SK-N-SH (cell line): ENCODE measurements around the gene KCNE3. TPM values are rescaled to one million over a fixed set of nuclear protein-coding genes. Genes with fewer than 3 reads are reported as not detected.
A peak's percentile ranks its signal among the peaks of the same experiment; 100 is the strongest.

Experiments used
- CTCF ChIA-PET: fragments of 300-600, 350-600 bp; formaldehyde crosslinking; extraction: SDS; loops from one replicate; lab custom pipeline; 2021; lab: Yijun Ruan, JAX
- POLR2A ChIA-PET: fragments of 350-600 bp; sonication (Branson Sonifier 250); formaldehyde crosslinking; extraction: SDS; loops from one replicate; lab custom pipeline; 2020; ENCODE audit warnings: antibody characterized with exemption, inconsistent platforms; lab: Yijun Ruan, JAX
- DNase-seq: peaks from one replicate; pipeline ENCODE4 v3.0.0; 2012
- H2AFZ ChIP-seq: fragments of 200-600 bp; sonication (generic); 2 replicates; pipeline ENCODE4 v1.8.1; 2016; ENCODE audit warnings: antibody characterized with exemption, mild to moderate bottlenecking, low read depth
- H3F3A ChIP-seq: fragments of 200-600 bp; sonication (generic); replicated peaks from 2 replicates; pipeline ENCODE3; 2016; ENCODE audit warnings: antibody characterized with exemption, mild to moderate bottlenecking; ENCODE audit not compliant: insufficient read depth
- H3K27ac ChIP-seq, 2 experiments: fragments of 200-500 bp in 1 of 2; fragments of 200-600 bp in 1 of 2; sonication (Bioruptor generic) in 1 of 2; sonication (generic), shearing (Covaris generic) in 1 of 2; 2 replicates each; pipeline versions ENCODE4 v1.5.1 to v1.6.1; 2014 to 2016; ENCODE audit warnings: low read depth in 2 of 2, inconsistent platforms in 1 of 2, low read length in 1 of 2, mild to moderate bottlenecking in 1 of 2, mixed read lengths in 1 of 2
- H3K27me3 ChIP-seq: fragments of 200-600 bp; sonication (generic), shearing (Covaris generic); 2 replicates; pipeline ENCODE4 v1.6.1; 2016; ENCODE audit warnings: mixed run types; ENCODE audit not compliant: insufficient read depth
- H3K36me3 ChIP-seq, 2 experiments: fragments of 200-500 bp in 1 of 2; fragments of 200-600 bp in 1 of 2; sonication (Bioruptor generic) in 1 of 2; sonication (generic) in 1 of 2; replicated peaks in 1 of 2; 2 replicates each; pipeline versions ENCODE3 to v1.5.1; 2014 to 2016; ENCODE audit warnings: low read length in 1 of 2, mild to moderate bottlenecking in 1 of 2; ENCODE audit not compliant: insufficient read depth in 2 of 2, control insufficient read depth in 1 of 2
- H3K4me1 ChIP-seq, 2 experiments: fragments of 200-500 bp in 1 of 2; fragments of 200-600 bp in 1 of 2; sonication (Bioruptor generic) in 1 of 2; sonication (generic), shearing (Covaris generic) in 1 of 2; 2 replicates each; pipeline versions ENCODE4 v1.5.1 to v1.6.1; 2014 to 2016; ENCODE audit warnings: low read depth in 1 of 2, low read length in 1 of 2, mixed run types in 1 of 2; ENCODE audit not compliant: insufficient read depth in 2 of 2, control insufficient read depth in 1 of 2
- H3K4me2 ChIP-seq: fragments of 200-600 bp; sonication (generic), shearing (Covaris generic); 2 replicates; pipeline ENCODE4 v1.6.1; 2017; ENCODE audit warnings: mixed run types
- H3K4me3 ChIP-seq, 2 experiments: fragments of 200-500 bp in 1 of 2; fragments of 200-600 bp in 1 of 2; sonication (Bioruptor generic) in 1 of 2; sonication (generic), shearing (Covaris generic) in 1 of 2; 2 replicates each; pipeline versions ENCODE4 v1.5.1 to v1.8.1; 2014 to 2016; ENCODE audit warnings: low read depth in 2 of 2, inconsistent platforms in 1 of 2, low read length in 1 of 2, mild to moderate bottlenecking in 1 of 2, mixed read lengths in 1 of 2, moderate library complexity in 1 of 2
- H3K79me2 ChIP-seq: fragments of 200-600 bp; sonication (generic); 2 replicates; pipeline ENCODE4 v1.8.1; 2017; ENCODE audit warnings: mild to moderate bottlenecking; ENCODE audit not compliant: insufficient read depth
- H3K9ac ChIP-seq: fragments of 200-600 bp; sonication (generic); 2 replicates; pipeline ENCODE4 v1.6.1; 2017; ENCODE audit warnings: mixed run types
- H3K9me2 ChIP-seq: fragments of 200-600 bp; sonication (generic); 2 replicates; pipeline ENCODE4 v1.6.1; 2017; ENCODE audit warnings: mixed run types
- H3K9me3 ChIP-seq: fragments of 200-600 bp; sonication (generic); 2 replicates; pipeline ENCODE4 v1.6.1; 2017; ENCODE audit warnings: mixed run types, mild to moderate bottlenecking, moderate library complexity
- H4K20me1 ChIP-seq: fragments of 200-600 bp; sonication (generic); 2 replicates; pipeline ENCODE4 v1.6.1; 2017; ENCODE audit warnings: mild to moderate bottlenecking, mixed run types; ENCODE audit not compliant: insufficient read depth
- CHD2 ChIP-seq: fragments of 150-350 bp; IDR thresholded peaks from 2 replicates; pipeline ENCODE4 v1.6.1; 2018; ENCODE audit warnings: low read length; ENCODE audit not compliant: partially characterized antibody
- EP300 ChIP-seq, 2 experiments: IDR thresholded peaks; 2 replicates each; pipeline versions ENCODE4 v1.4.0 to v1.6.1; 2012; ENCODE audit warnings: borderline replicate concordance in 1 of 2, low read depth in 1 of 2, low read length in 1 of 2
- FOSL2 ChIP-seq: IDR thresholded peaks from 2 replicates; pipeline ENCODE4 v1.4.0; 2012; ENCODE audit warnings: low read depth, mild to moderate bottlenecking, moderate library complexity, borderline replicate concordance
- FOXM1 ChIP-seq: IDR thresholded peaks from 2 replicates; pipeline ENCODE4 v1.4.0; 2012; ENCODE audit warnings: low read depth, mild to moderate bottlenecking
- GATA2 ChIP-seq: sonication (generic); formaldehyde crosslinking; IDR thresholded peaks from 2 replicates; pipeline ENCODE4 v1.5.0; 2020; ENCODE audit warnings: mild to moderate bottlenecking, missing genetic modification reagents
- IRF3 ChIP-seq: fragments of 150-350 bp; IDR thresholded peaks from 2 replicates; pipeline ENCODE4 v1.6.1; 2016; ENCODE audit warnings: mild to moderate bottlenecking, low read depth, low read length
- MAX ChIP-seq: IDR thresholded peaks from 2 replicates; pipeline ENCODE4 v1.4.0; 2012; ENCODE audit warnings: low read depth
- MXI1 ChIP-seq: IDR thresholded peaks from 2 replicates; pipeline ENCODE4 v1.6.1; 2012; ENCODE audit warnings: mild to moderate bottlenecking, low read depth, low read length, improper control_type of control experiment
- NRF1 ChIP-seq: IDR thresholded peaks from 2 replicates; pipeline ENCODE4 v1.6.1; 2012; ENCODE audit warnings: low read depth, mild to moderate bottlenecking, low read length
- PBX3 ChIP-seq: IDR thresholded peaks from 2 replicates; pipeline ENCODE4; 2012
- POLR2AphosphoS5 ChIP-seq: IDR thresholded peaks from 2 replicates; pipeline ENCODE4 v1.6.1; 2012; ENCODE audit warnings: low read depth, low read length
- RAD21 ChIP-seq: IDR thresholded peaks from 2 replicates; pipeline ENCODE4 v1.6.1; 2012; ENCODE audit warnings: mild to moderate bottlenecking, low read length
- RCOR1 ChIP-seq: fragments of 150-350 bp; IDR thresholded peaks from 2 replicates; pipeline ENCODE4 v1.6.1; 2017; ENCODE audit warnings: antibody characterized with exemption, low read length
- RXRA ChIP-seq: IDR thresholded peaks from 2 replicates; pipeline ENCODE4 v1.4.0; 2012; ENCODE audit warnings: low read depth, mild to moderate bottlenecking, borderline replicate concordance
- SIN3A ChIP-seq: IDR thresholded peaks from 2 replicates; pipeline ENCODE4 v1.6.1; 2012; ENCODE audit warnings: low read depth, mild to moderate bottlenecking, low read length, moderate library complexity, borderline replicate concordance
- SMC3 ChIP-seq: IDR thresholded peaks from 2 replicates; pipeline ENCODE4 v1.6.1; 2012; ENCODE audit warnings: low read depth, low read length, improper control_type of control experiment
- TAF1 ChIP-seq: IDR thresholded peaks from 2 replicates; pipeline ENCODE4 v1.6.1; 2012; ENCODE audit warnings: low read depth, mild to moderate bottlenecking, low read length, moderate library complexity, borderline replicate concordance
- TCF12 ChIP-seq: IDR thresholded peaks from 2 replicates; pipeline ENCODE4 v1.4.0; 2012
- WGBS: methylation state at CpG from one replicate; pipeline ENCODE4 v1.1.6; 2017; ENCODE audit warnings: low lambda C conversion rate; 5-methylcytosine and 5-hydroxymethylcytosine counted together
- polyA plus RNA-seq, 3 experiments: library from polyadenylated mRNA; depleted of rRNA; stranded (reverse); fragments of >200 nt; gene quantifications; 2 replicates each; pipeline ENCODE4 v1.2.3, GENCODE V29; 2012
- TF ChIP-seq, protein P1 (sequence below): fragments of 150-350 bp; IDR thresholded peaks from 2 replicates; pipeline ENCODE4 v1.6.1; 2017; ENCODE audit warnings: antibody characterized with exemption, low read length, low read depth, borderline replicate concordance
- TF ChIP-seq, protein P2 (sequence below): IDR thresholded peaks from 2 replicates; pipeline ENCODE4 v1.4.0; 2012; ENCODE audit warnings: low read depth, borderline replicate concordance
- TF ChIP-seq, protein P3 (sequence below): fragments of 200-600 bp; sonication (generic); IDR thresholded peaks from 2 replicates; pipeline ENCODE4 v1.6.1; 2017; ENCODE audit warnings: antibody characterized with exemption, mild to moderate bottlenecking, moderate library complexity

The KCNE3 gene
- polyA plus RNA-seq, 1 of the 3 experiments (the other 2 are of a cell fraction), result not detected

DNA sequence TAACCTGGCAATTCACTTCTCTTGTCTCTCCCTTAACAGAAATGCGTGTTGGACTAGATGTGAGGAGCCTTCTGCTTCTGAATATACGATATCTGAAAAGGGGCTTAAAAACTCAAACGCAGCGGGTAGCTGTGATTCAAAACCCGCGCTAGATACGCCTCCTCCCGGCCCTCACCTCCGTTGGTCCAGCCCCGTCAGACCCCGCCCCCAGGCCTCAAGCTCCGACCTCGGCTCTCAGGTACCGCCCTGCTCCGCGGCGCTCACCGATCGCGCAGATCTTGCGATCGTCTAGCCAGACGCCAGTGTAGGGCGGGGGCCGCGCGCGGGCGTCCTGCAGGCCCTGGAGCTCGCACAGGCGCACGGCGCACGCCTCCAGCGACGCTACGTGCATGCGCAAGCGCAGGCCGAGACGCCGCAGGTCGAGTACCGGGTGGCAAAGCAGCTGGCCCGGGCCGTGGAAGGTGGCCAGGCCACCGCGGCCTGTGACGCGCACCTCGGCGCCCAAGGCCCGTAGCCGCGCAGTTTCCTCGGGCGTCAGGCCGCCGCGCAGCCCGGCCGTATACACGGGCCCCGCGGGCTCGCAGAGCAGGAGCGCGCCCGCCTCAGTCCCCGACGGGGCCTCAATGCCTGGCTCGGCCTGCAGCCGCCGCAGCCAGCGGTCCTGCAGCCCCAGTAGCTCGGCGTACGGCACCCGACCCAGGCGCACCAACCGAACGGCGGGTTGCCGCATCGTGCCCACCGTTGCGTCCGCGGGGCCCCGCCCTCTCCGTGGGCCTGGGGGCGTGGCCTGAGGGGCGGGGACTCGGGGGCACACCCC, 25.8 kb upstream of the KCNE3 start, which contains the start of gene LIPT2:
Gene LIPT2, minus strand, starts transcription at position 751 of the 817 bp plus-strand sequence. Its CDS starts 21 bp downstream, at position 730.
- H3K4me2 ChIP-seq, result peak within 1 kb of the TSS; percentile 93
- ChIA-PET POLR2A (interaction anchor here (0.5 to 2.3 kb wide), 19 partner anchors 8 to 1810 kb away, joined by 3 to 9 read pairs (median 4); partner anchors contain the start of genes PGM2L1 and POLD3), CTCF (interaction anchor here (0.8 to 3.3 kb wide), 13 partner anchors 12 to 233 kb away, joined by 3 to 19 read pairs (median 4); no protein-coding TSS in a partner anchor)
- H3K9me2 ChIP-seq, result no peaks in the 10 kb centered on the region
- TF ChIP-seq FOSL2, result no peak
- peak; percentile 96 for TF ChIP-seq NRF1
- peak; percentile 37; the same call in 1 of the 2 replicates for TF ChIP-seq MAX
- TF ChIP-seq, protein P1, sequence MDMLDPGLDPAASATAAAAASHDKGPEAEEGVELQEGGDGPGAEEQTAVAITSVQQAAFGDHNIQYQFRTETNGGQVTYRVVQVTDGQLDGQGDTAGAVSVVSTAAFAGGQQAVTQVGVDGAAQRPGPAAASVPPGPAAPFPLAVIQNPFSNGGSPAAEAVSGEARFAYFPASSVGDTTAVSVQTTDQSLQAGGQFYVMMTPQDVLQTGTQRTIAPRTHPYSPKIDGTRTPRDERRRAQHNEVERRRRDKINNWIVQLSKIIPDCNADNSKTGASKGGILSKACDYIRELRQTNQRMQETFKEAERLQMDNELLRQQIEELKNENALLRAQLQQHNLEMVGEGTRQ, result no peak
- no peak for TF ChIP-seq IRF3
- TF ChIP-seq PBX3, result no peak
- TF ChIP-seq SMC3, result no peak
- TF ChIP-seq, protein P2, sequence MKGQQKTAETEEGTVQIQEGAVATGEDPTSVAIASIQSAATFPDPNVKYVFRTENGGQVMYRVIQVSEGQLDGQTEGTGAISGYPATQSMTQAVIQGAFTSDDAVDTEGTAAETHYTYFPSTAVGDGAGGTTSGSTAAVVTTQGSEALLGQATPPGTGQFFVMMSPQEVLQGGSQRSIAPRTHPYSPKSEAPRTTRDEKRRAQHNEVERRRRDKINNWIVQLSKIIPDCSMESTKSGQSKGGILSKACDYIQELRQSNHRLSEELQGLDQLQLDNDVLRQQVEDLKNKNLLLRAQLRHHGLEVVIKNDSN, result no peak
- no peak for TF ChIP-seq RCOR1
- peak; percentile 71 for TF ChIP-seq POLR2AphosphoS5
- TF ChIP-seq RAD21, result no peak
- no peak for TF ChIP-seq CHD2
- peak; percentile 76 for TF ChIP-seq GATA2 (CRISPR knock-in tag)
- TF ChIP-seq SIN3A, result peak; percentile 62; the same call in 1 of the 2 replicates
- no peak for TF ChIP-seq RXRA
- TF ChIP-seq, protein P3, sequence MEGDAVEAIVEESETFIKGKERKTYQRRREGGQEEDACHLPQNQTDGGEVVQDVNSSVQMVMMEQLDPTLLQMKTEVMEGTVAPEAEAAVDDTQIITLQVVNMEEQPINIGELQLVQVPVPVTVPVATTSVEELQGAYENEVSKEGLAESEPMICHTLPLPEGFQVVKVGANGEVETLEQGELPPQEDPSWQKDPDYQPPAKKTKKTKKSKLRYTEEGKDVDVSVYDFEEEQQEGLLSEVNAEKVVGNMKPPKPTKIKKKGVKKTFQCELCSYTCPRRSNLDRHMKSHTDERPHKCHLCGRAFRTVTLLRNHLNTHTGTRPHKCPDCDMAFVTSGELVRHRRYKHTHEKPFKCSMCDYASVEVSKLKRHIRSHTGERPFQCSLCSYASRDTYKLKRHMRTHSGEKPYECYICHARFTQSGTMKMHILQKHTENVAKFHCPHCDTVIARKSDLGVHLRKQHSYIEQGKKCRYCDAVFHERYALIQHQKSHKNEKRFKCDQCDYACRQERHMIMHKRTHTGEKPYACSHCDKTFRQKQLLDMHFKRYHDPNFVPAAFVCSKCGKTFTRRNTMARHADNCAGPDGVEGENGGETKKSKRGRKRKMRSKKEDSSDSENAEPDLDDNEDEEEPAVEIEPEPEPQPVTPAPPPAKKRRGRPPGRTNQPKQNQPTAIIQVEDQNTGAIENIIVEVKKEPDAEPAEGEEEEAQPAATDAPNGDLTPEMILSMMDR, result no peak
- TF ChIP-seq EP300 (IDR thresholded peaks at IDR 0.05; ENCODE audit: borderline replicate concordance in 1 of 2, low read depth in 1 of 2, low read length in 1 of 2), result peak in 1 of 2 experiments; percentile 35; a peak in 1 of 4 replicates
- TF ChIP-seq MXI1, result peak; percentile 56; the same call in 1 of the 2 replicates
- 0 out of 2 replicates have a peak, but pooled peaks have one; percentile 49 for TF ChIP-seq FOXM1
- TF ChIP-seq TCF12, result no peak
- TF ChIP-seq TAF1, result 0 out of 2 replicates have a peak, but pooled peaks have one; percentile 44
- H3K27ac ChIP-seq, result peak within 1 kb of the TSS; percentile 79 to 98
- H3K9me3 ChIP-seq, result 0 out of 2 replicates have a peak, but pooled peaks cover 10% of the 10 kb centered on the region
- H3K36me3 ChIP-seq, result peaks cover 0 to 5% of the 10 kb centered on the region in 2 experiments
- WGBS, result under 1% methylated on average over 24 of the region's 94 CpGs
- peak within 1 kb of the TSS; percentile 89 for H3K9ac ChIP-seq
- peaks cover 0 to 10% of the 10 kb centered on the region in 2 experiments; a peak in 2 of 4 replicates for H3K4me1 ChIP-seq
- peaks cover 11% of the 10 kb centered on the region for H3F3A ChIP-seq
- no peaks in the 10 kb centered on the region for H3K27me3 ChIP-seq
- H4K20me1 ChIP-seq, result no peaks in the 10 kb centered on the region
- peak; percentile 93 for DNase-seq
- H3K4me3 ChIP-seq, result peak within 1 kb of the TSS; percentile 76 to 90
- H2AFZ ChIP-seq, result peak within 1 kb of the TSS; percentile 80
- no peaks in the 10 kb centered on the region for H3K79me2 ChIP-seq
